ENCODE data around the gene CD200R1L.

DNA sequence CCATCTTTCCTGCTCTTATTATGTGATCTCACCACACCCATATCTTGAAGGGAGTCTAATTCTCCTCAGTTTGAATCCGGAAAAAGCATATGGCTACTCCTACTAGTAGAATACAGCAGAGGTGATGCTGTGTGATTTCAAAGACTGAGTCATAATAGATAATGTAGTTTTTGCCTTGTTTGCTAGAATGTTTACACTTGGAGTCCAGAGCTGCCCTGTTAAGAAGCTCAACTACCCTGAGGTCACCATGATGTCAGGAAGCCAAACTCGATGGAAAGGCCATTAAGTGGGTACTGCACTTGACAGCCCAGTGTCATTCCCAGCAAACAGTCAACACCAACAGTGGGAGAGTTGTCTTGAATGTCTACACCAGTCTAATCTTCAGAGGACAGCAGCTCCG lies 56.9 kb downstream of the CD200R1L start:
- TF ChIP-seq, protein P1, sequence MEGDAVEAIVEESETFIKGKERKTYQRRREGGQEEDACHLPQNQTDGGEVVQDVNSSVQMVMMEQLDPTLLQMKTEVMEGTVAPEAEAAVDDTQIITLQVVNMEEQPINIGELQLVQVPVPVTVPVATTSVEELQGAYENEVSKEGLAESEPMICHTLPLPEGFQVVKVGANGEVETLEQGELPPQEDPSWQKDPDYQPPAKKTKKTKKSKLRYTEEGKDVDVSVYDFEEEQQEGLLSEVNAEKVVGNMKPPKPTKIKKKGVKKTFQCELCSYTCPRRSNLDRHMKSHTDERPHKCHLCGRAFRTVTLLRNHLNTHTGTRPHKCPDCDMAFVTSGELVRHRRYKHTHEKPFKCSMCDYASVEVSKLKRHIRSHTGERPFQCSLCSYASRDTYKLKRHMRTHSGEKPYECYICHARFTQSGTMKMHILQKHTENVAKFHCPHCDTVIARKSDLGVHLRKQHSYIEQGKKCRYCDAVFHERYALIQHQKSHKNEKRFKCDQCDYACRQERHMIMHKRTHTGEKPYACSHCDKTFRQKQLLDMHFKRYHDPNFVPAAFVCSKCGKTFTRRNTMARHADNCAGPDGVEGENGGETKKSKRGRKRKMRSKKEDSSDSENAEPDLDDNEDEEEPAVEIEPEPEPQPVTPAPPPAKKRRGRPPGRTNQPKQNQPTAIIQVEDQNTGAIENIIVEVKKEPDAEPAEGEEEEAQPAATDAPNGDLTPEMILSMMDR (IDR thresholded peaks at IDR 0.05; ENCODE audit: poor library complexity) = no peak
- no peak for TF ChIP-seq EZH2 (IDR thresholded peaks at IDR 0.05; ENCODE audit: borderline replicate concordance)
